Urothelium cell line (cell line): Measurements from ENCODE around the gene INTS6.

ENCODE experiments used
- DNase-seq: peaks from one replicate; pipeline ENCODE4 v3.0.0; 2011; ENCODE audit warnings: low spot score, mixed read lengths
- FAIRE-seq: peaks from 2 replicates; lab custom pipeline; 2011; peaks lifted over from hg19 to GRCh38; lab: Jason Lieb, UNC

Gene INTS6

DNA sequence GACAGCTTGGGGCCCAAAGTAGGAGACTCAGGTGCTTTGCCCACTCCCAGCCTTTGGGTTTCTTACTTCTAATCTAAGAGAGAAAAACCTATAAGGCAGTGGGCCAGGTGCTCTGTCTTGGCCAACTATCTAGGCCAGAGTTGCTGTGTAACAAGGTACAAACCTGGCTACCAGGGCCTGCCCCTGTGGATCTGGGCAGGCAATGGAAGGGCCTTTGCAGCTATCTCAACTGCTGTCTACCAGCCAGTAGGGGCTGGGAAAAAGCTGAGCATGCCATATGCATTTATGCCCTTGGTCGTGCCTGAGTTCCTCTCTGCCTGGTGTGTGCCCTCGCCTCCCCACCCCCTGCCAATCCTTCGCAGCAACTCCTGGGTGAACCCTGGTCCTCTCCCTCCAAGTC, 130.0 kb downstream of the INTS6 start:
- FAIRE-seq (no peak), DNase-seq (no peak)

- no peak for DNase-seq
- no peak for FAIRE-seq
Measured at GRCh38 chr13:51321836-51322235, 131.0 kb downstream of the INTS6 start.

DNA sequence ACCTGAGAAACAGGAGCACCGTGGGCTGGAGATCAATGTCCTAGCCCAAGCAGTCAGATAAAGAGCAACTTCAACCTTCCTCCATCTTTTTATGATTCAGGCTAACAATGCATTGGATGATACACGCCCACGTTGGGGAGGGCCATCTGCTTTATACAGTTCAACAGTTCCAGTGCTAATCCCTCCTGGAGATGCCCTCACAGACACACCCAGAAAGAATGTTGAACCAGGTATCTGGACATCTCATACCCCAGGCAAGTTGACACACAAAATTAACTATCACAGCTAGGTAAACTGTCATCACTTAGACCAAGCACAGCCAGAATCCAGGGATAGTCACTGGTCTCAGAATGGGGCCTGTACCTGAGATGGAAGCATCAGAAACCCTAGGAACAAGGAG, 134.0 kb downstream of the INTS6 start:
- DNase-seq, result no peak
- no peak for FAIRE-seq

- no peak for FAIRE-seq
Measured at GRCh38 chr13:51318015-51318414, 134.8 kb downstream of the INTS6 start.

DNA sequence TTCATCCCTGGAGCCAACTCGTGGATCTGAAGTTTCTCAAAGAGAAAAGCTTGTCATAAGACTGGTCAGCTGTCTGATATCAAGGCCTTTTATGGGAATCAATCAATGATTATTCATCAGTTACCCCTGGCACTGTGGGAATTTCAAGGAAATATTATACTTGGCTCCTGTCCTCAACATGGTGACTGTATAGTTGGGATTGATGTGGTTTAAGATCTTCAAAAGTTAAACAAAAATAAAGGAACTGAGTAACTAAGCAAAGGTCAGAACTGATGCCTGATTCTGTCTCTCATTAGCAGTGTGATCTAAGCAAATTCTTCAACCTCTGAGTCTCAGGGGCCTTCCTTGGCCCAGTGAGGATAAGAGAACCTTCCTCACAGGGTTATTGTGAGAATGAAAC, 135.6 kb downstream of the INTS6 start:
- FAIRE-seq, result no peak

More at GRCh38 chr13:51318015-51318414, 134.8 kb downstream of the INTS6 start:
- DNase-seq, result no peak

DNA sequence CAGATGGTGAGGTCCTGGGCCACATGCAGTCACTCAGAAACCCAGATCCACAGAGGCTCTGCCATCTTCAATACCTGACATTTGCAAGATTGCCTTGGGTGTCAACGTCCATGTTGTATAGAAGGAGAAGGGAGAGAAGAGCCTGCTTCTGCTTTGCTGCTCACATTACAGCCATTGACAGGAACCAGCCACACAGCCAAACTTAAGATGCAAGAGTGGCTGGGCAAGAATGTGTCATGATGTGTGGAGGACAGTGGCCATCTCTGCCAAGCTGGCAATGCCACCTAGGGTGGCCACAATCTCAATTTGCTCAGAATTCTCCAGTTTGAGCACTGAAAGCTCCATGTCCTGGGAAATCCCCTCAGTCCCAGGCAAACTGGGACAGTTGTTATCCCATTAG, 139.2 kb downstream of the INTS6 start:
- no peak for FAIRE-seq
- no peak for DNase-seq

More for the DNA sequence above, 135.6 kb downstream of the INTS6 start:
- no peak for DNase-seq

- no peak for DNase-seq
- no peak for FAIRE-seq
Measured at GRCh38 chr13:51311957-51312520, 140.8 kb downstream of the INTS6 start.
